Frontal cortex (tissue), 4 donors: ENCODE results near the gene VASN. TPM values are rescaled to one million over a fixed set of nuclear protein-coding genes. Genes with fewer than 3 reads are reported as not detected.

Experiments used
- DNase-seq, 2 donors: peaks; one replicate each; pipeline ENCODE4 v3.0.0; 2012; ENCODE audit warnings: low spot score in 2 of 2
- FAIRE-seq: peaks from 2 replicates; lab custom pipeline; 2012; peaks lifted over from hg19 to GRCh38; lab: Jason Lieb, UNC
- total RNA-seq: library from RNA; depleted of rRNA; stranded (reverse); fragments of >200 nt; gene quantifications from one replicate; pipeline ENCODE4 v1.2.3, GENCODE V29; 2014
- donor health status: control.
- donor health status: control.
- donor health status: control.

VASN gene
- total RNA-seq, 1 donor from 2014 or later, result 1.6 TPM

- FAIRE-seq, result no peak
Measured at GRCh38 chr16:4367393-4367856, 4.2 kb upstream of the VASN start.

GRCh38 chr16:4369007-4369733 lies 2.5 kb upstream of the VASN start:
- DNase-seq (no peak), FAIRE-seq (no peak)

More at GRCh38 chr16:4367393-4367856, 4.2 kb upstream of the VASN start:
- no peak for DNase-seq

- FAIRE-seq (no peak), DNase-seq (no peak)
Measured at GRCh38 chr16:4370151-4370550, 1.5 kb upstream of the VASN start.

GRCh38 chr16:4370570-4371356 lies 885 bp upstream of the VASN start:
- DNase-seq, result peak in 1 of 2 donors; percentile 59
- no peak for FAIRE-seq

- DNase-seq, result no peak
- no peak for FAIRE-seq
Measured at GRCh38 chr16:4372001-4372577, 441 bp downstream of the VASN start.

- DNase-seq (no peak), FAIRE-seq (no peak)
Measured at GRCh38 chr16:4372578-4373355, 1.1 kb downstream of the VASN start.

GRCh38 chr16:4373356-4373908 lies 1.8 kb downstream of the VASN start:
- FAIRE-seq (no peak), DNase-seq (no peak)

GRCh38 chr16:4373909-4374742 lies 2.5 kb downstream of the VASN start:
- FAIRE-seq (no peak), DNase-seq (peak in 1 of 2 donors; percentile 41)

- FAIRE-seq, result no peak
- no peak for DNase-seq
Measured at GRCh38 chr16:4375717-4376116, 4.1 kb downstream of the VASN start.

GRCh38 chr16:4376126-4376892 lies 4.7 kb downstream of the VASN start:
- FAIRE-seq, result no peak

GRCh38 chr16:4376893-4377572 lies 5.4 kb downstream of the VASN start:
- FAIRE-seq (no peak), DNase-seq (no peak)

More at GRCh38 chr16:4376126-4376892, 4.7 kb downstream of the VASN start:
- peak; percentile 78 to 83 for DNase-seq

GRCh38 chr16:4377573-4378154 lies 6.0 kb downstream of the VASN start:
- FAIRE-seq (no peak), DNase-seq (no peak)

GRCh38 chr16:4378161-4378666 lies 6.6 kb downstream of the VASN start:
- FAIRE-seq, result no peak
- DNase-seq, result no peak

- DNase-seq, result no peak
- no peak for FAIRE-seq
Measured at GRCh38 chr16:4378999-4379690, 7.5 kb downstream of the VASN start.

- FAIRE-seq, result no peak
- DNase-seq, result no peak
Measured at GRCh38 chr16:4380119-4381063, 8.7 kb downstream of the VASN start.
